ENCODE data around the gene OR7E24. TPM values are rescaled to one million over a fixed set of nuclear protein-coding genes. Genes with fewer than 3 reads are reported as not detected.
A peak's percentile ranks its signal among the peaks of the same experiment; 100 is the strongest.

The OR7E24 gene
- total RNA-seq, 1 experiment from 2014 or later = not detected

GRCh38 chr19:9289231-9289884, 38.6 kb downstream of the OR7E24 start:
- Histone ChIP-seq H3K4me1 (ENCODE audit: insufficient read depth, low read length) (no peaks in the 10 kb centered on the region), H3K27ac (ENCODE audit: low read length) (no peak overlapping the region), H2AFZ (ENCODE audit: low read length) (no peak overlapping the region), H3K9ac (ENCODE audit: low read length) (no peak overlapping the region), H3K27me3 (ENCODE audit: low read length) (no peaks in the 10 kb centered on the region), H3K4me2 (ENCODE audit: low read length) (no peak overlapping the region), H3K4me3 (ENCODE audit: low read length) (peak overlapping the region; percentile 8; the same call in 1 of the 2 replicates), H3F3A (ENCODE audit: low read length, unreplicated experiment) (no peaks in the 10 kb centered on the region), H3K36me3 (ENCODE audit: low read depth, low read length) (peaks cover 56% of the 10 kb centered on the region), H3K9me2 (replicated peaks; ENCODE audit: low read length) (no peaks in the 10 kb centered on the region), H4K20me1 (ENCODE audit: low read length) (no peaks in the 10 kb centered on the region), H3K9me3 (ENCODE audit: low read length) (peaks cover 54% of the 10 kb centered on the region), H3K79me2 (ENCODE audit: low read length) (no peaks in the 10 kb centered on the region)
- POLR2A ChIA-PET (ENCODE audit: unreplicated experiment) = no interaction called here
- DNase-seq (peak; percentile 57), ATAC-seq (peak; percentile 53)
- intact Hi-C loops (cut with micrococcal nuclease) = no loop called here
- BruUV-seq (replicated peaks) = no TSS peak
- no peak for TF ChIP-seq EZH2phosphoT487 (IDR thresholded peaks at IDR 0.05; ENCODE audit: borderline replicate concordance, low read length)
- TF ChIP-seq CTCF (conservative IDR thresholded peaks at IDR 0.05; ENCODE audit: low read depth, low read length) = no peak
- no peak for TF ChIP-seq EZH2 (IDR thresholded peaks at IDR 0.05; ENCODE audit: low read length, unreplicated experiment)
- CTCF ChIA-PET = no interaction called here

- Histone ChIP-seq H3K4me1 (ENCODE audit: insufficient read depth, low read length) (no peaks in the 10 kb centered on the region), H3F3A (ENCODE audit: low read length, unreplicated experiment) (no peaks in the 10 kb centered on the region), H3K27me3 (ENCODE audit: low read length) (no peaks in the 10 kb centered on the region), H3K4me3 (ENCODE audit: low read length) (peak overlapping the region; percentile 24; the same call in 1 of the 2 replicates), H3K36me3 (ENCODE audit: low read depth, low read length) (peaks cover 94% of the 10 kb centered on the region), H3K9ac (ENCODE audit: low read length) (no peak overlapping the region), H3K9me2 (replicated peaks; ENCODE audit: low read length) (no peaks in the 10 kb centered on the region), H3K27ac (ENCODE audit: low read length) (no peak overlapping the region), H3K9me3 (ENCODE audit: low read length) (peaks cover 68% of the 10 kb centered on the region), H3K79me2 (ENCODE audit: low read length) (no peaks in the 10 kb centered on the region), H2AFZ (ENCODE audit: low read length) (no peak overlapping the region), H4K20me1 (ENCODE audit: low read length) (no peaks in the 10 kb centered on the region), H3K4me2 (ENCODE audit: low read length) (no peak overlapping the region)
- no peak for DNase-seq
- ChIA-PET CTCF (no interaction called here), POLR2A (ENCODE audit: unreplicated experiment) (no interaction called here)
- TF ChIP-seq EZH2 (IDR thresholded peaks at IDR 0.05; ENCODE audit: low read length, unreplicated experiment) (no peak), CTCF (conservative IDR thresholded peaks at IDR 0.05; ENCODE audit: low read depth, low read length) (no peak), EZH2phosphoT487 (IDR thresholded peaks at IDR 0.05; ENCODE audit: borderline replicate concordance, low read length) (no peak)
- ATAC-seq = no peak
- intact Hi-C loops (cut with micrococcal nuclease) = no loop called here
- BruUV-seq (replicated peaks) = no TSS peak
Observed at GRCh38 chr19:9295411-9295849, 44.7 kb downstream of the OR7E24 start.

GRCh38 chr19:9296336-9296735, 45.6 kb downstream of the OR7E24 start:
- Histone ChIP-seq H3K4me1 (ENCODE audit: insufficient read depth, low read length) (no peaks in the 10 kb centered on the region), H3K27ac (ENCODE audit: low read length) (no peak overlapping the region), H3K9me2 (replicated peaks; ENCODE audit: low read length) (no peaks in the 10 kb centered on the region), H3K4me2 (ENCODE audit: low read length) (no peak overlapping the region), H4K20me1 (ENCODE audit: low read length) (no peaks in the 10 kb centered on the region), H3K79me2 (ENCODE audit: low read length) (no peaks in the 10 kb centered on the region), H3F3A (ENCODE audit: low read length, unreplicated experiment) (no peaks in the 10 kb centered on the region), H3K36me3 (ENCODE audit: low read depth, low read length) (peaks cover 94% of the 10 kb centered on the region), H3K27me3 (ENCODE audit: low read length) (no peaks in the 10 kb centered on the region), H3K9ac (ENCODE audit: low read length) (no peak overlapping the region), H3K9me3 (ENCODE audit: low read length) (peaks cover 65% of the 10 kb centered on the region), H2AFZ (ENCODE audit: low read length) (no peak overlapping the region), H3K4me3 (ENCODE audit: low read length) (peak overlapping the region; percentile 24; the same call in 1 of the 2 replicates)
- intact Hi-C loops (cut with micrococcal nuclease) = no loop called here
- ChIA-PET POLR2A (ENCODE audit: unreplicated experiment) (no interaction called here), CTCF (no interaction called here)
- DNase-seq (no peak), ATAC-seq (no peak)
- no TSS peak for BruUV-seq (replicated peaks)
- TF ChIP-seq EZH2 (IDR thresholded peaks at IDR 0.05; ENCODE audit: low read length, unreplicated experiment) (no peak), CTCF (conservative IDR thresholded peaks at IDR 0.05; ENCODE audit: low read depth, low read length) (no peak), EZH2phosphoT487 (IDR thresholded peaks at IDR 0.05; ENCODE audit: borderline replicate concordance, low read length) (no peak)
